ENCODE data around the gene ESRRB. TPM values are rescaled to one million over a fixed set of nuclear protein-coding genes. Genes with fewer than 3 reads are reported as not detected.

Gene ESRRB
- total RNA-seq, 1 donor = not detected

DNA sequence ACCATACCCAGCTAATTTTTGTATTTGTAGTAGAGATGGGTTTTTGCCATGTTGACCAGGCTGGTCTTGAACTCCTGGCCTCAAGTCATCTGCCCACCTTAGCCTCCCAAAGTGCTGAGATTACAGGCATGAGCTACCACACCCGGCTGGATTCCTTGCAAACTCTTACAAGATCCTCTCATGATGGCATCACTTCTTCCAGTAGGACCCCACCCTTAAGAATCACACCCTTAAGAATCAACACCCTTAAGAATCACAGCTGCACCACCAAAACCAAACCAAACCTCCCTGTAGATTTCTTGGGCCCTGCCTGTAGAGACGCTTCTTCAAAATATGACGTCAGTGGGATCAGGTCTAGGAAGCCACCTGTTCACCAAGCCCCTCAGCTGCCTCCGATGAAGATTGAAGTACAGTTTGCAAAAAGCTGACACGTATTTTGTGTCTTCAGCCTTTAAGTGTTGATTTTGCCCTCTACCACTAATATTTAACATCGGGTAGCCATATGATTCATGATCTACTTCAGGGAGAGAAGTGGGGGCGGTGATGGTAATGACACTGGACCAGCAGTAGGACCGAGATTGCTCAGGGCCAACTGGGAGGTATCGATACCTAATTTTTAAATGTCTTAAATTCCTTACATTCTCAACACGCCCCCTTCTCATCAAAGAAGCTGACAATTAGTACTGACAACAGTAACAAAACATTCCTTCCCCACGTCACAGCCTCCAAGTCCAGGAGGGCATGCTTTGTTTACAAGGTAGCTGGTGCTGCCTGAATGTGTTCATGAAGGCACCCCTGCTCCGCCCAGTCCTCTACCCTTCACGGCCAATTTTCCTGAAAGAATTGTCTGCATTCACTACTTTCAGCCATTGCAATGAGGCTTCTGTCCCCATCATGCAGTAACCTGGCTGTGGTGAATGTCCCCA is 57.2 kb downstream of the ESRRB start:
- DNase-seq (ENCODE audit: low read depth) = no peak
- TF ChIP-seq, protein P1, sequence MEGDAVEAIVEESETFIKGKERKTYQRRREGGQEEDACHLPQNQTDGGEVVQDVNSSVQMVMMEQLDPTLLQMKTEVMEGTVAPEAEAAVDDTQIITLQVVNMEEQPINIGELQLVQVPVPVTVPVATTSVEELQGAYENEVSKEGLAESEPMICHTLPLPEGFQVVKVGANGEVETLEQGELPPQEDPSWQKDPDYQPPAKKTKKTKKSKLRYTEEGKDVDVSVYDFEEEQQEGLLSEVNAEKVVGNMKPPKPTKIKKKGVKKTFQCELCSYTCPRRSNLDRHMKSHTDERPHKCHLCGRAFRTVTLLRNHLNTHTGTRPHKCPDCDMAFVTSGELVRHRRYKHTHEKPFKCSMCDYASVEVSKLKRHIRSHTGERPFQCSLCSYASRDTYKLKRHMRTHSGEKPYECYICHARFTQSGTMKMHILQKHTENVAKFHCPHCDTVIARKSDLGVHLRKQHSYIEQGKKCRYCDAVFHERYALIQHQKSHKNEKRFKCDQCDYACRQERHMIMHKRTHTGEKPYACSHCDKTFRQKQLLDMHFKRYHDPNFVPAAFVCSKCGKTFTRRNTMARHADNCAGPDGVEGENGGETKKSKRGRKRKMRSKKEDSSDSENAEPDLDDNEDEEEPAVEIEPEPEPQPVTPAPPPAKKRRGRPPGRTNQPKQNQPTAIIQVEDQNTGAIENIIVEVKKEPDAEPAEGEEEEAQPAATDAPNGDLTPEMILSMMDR (IDR thresholded peaks at IDR 0.05; ENCODE audit: insufficient read depth, low read length) = no peak
- H3K4me3 ChIP-seq (ENCODE audit: low read depth, low read length) = no peak overlapping the region

- TF ChIP-seq, protein P1 (IDR thresholded peaks at IDR 0.05; ENCODE audit: insufficient read depth, low read length) = no peak
- no peak overlapping the region for H3K4me3 ChIP-seq (ENCODE audit: low read depth, low read length)
- no peak for DNase-seq (ENCODE audit: low read depth)
These were observed 58.3 kb downstream of the ESRRB start for GRCh38 chr14:76434220-76434619.

DNA sequence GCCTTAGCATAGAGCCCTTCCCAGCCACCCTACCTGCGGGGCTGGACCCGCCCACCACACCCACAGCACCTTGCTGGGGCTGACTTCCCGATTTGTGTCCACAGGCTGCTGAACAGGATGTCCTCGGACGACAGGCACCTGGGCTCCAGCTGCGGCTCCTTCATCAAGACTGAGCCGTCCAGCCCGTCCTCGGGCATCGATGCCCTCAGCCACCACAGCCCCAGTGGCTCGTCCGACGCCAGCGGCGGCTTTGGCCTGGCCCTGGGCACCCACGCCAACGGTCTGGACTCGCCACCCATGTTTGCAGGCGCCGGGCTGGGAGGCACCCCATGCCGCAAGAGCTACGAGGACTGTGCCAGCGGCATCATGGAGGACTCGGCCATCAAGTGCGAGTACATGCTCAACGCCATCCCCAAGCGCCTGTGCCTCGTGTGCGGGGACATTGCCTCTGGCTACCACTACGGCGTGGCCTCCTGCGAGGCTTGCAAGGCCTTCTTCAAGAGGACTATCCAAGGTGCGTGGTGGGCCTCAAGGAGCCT is 63.4 kb downstream of the ESRRB start:
- TF ChIP-seq, protein P1 (IDR thresholded peaks at IDR 0.05; ENCODE audit: insufficient read depth, low read length) = no peak
- H3K4me3 ChIP-seq (ENCODE audit: low read depth, low read length) = no peak overlapping the region
- DNase-seq (ENCODE audit: low read depth) = no peak

DNA sequence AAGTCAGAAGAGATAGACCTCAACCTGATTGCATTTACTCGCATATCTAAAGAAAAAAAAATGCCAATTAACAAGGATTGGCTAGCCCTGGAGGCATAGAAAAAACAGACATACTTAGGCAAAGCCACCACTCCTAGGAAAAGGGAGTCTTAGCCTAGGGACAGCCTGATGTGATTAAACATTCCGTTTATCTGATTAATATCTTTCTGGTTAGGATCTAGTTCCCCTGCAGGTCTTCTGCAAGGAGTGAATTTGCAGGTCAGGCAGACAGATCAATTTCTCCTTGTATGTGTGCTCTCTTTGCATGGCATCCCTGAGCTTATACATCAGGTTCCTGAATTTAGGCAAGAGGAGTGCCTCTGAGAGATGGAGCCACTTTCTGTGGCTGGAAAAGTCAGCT is 70.5 kb downstream of the ESRRB start:
- DNase-seq (ENCODE audit: low read depth) = no peak
- H3K4me3 ChIP-seq (ENCODE audit: low read depth, low read length) = no peak overlapping the region
- TF ChIP-seq, protein P1 (IDR thresholded peaks at IDR 0.05; ENCODE audit: insufficient read depth, low read length) = no peak

DNA sequence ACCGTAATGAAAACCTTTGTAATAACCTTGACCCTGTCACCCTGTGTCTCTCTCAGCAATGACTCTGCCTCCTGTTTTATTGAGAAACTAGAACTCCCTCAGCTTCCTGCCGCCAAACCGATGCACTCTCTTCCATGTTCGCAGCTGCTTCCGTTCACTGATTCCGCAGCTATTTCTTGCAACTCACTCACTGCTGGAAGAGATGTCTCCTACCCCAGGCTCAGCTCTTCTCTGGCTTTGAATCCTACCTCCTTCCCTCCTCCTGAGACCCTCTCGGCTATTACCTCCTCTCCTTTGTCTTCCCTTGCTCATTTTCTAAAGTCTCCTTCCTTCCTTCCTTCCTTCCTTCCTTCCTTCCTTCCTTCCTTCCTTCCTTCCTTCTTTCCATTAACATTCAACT is 71.0 kb downstream of the ESRRB start:
- no peak for DNase-seq (ENCODE audit: low read depth)
- TF ChIP-seq, protein P1 (IDR thresholded peaks at IDR 0.05; ENCODE audit: insufficient read depth, low read length) = no peak

DNA sequence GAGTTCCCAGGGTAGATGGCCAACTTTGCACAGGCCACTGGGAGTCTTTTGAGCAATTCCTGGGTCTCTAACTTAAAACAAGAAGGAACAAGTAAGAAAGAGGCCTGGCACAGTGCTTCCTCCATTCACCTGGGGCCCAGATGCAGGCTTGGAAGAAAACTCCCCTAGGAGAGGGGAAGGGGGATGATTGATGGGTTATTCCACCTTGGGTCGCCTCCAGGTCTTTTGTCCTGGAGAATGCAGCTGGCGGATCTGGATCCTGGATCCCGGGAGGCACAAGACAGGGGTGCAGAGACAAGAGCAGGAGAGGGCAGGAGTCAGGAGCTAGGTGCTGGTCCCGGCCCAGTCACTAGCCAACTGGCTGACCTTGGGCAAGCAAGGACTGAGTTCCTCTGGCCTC is 74.5 kb downstream of the ESRRB start:
- DNase-seq (ENCODE audit: low read depth) = no peak
- TF ChIP-seq, protein P1 (IDR thresholded peaks at IDR 0.05; ENCODE audit: insufficient read depth, low read length) = no peak
- H3K4me3 ChIP-seq (ENCODE audit: low read depth, low read length) = no peak overlapping the region

More for the DNA sequence above, 71.0 kb downstream of the ESRRB start:
- no peak overlapping the region for H3K4me3 ChIP-seq (ENCODE audit: low read depth, low read length)

All from fibroblast of the aortic adventitia (primary cell).